Activated T-cell treated with anti-CD3 and anti-CD28 coated beads for 24 hours (primary cell): ENCODE measurements around the gene PLBD2.

Experiments used
- DNase-seq: peaks from one replicate; pipeline ENCODE4 v3.0.0-alpha.2; 2020; ENCODE audit warnings: low read depth

Gene PLBD2

GRCh38 chr12:113369391-113369985 is 11.1 kb downstream of the PLBD2 start:
- DNase-seq: no peak

DNA sequence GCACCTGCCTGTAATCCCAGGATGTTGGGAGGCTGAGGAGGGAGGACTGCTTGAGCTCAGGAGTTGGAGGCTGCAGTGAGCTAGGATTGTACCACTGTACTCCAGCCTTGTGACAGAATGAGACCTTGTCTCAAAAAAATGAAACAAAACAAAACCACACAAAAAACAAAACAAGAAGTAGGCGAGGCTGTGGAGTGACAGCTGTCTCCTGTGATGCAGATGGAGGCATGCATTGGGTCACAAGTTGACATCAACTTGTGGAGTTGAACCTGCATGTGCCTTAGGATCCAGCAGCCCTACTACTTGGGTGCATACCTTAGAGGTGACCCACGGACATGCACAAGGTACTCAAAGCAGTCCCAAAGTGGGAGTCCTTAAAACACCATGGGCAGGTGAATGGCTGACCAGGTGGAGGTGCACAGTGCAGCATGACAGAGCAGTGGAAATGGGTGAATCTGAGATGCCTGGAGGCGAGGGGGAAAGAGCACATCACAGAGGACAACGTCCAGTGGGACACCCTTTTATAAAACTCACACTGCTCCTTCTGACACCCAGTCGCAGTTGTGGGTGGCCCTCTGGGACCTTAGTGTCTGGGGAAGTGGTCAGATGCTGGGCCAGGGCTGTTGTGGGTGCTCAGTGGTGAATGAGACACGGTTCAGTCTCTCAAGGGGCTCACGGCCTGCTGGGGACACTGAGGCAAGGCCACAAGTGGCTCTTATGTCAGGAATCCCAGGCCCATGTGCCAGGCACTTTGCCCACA is 12.7 kb downstream of the PLBD2 start:
- DNase-seq: no peak

DNA sequence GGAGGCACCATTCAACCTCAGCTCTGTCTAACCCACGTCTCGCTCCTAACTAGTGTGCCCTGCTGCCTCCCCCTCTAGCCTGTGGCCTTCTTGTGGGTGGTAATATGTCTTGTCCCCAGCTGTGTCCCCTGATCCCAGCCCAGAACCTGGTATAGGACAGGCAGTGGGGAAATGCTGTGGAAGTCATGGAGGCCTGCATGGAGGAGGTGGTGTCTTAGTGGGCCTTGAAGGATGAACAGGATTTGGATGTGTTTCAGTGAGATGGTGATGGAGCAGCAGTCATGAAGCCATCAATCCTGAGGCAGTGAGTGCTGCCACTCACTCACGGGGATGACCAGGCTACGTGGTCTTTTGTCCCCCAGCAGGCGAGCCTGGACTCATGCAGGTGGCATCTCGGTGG is 13.4 kb downstream of the PLBD2 start:
- no peak for DNase-seq

- DNase-seq: no peak
Measured at GRCh38 chr12:113372371-113372770, 14.0 kb downstream of the PLBD2 start.

- DNase-seq: no peak
Measured at GRCh38 chr12:113373440-113373839, 15.1 kb downstream of the PLBD2 start.

DNA sequence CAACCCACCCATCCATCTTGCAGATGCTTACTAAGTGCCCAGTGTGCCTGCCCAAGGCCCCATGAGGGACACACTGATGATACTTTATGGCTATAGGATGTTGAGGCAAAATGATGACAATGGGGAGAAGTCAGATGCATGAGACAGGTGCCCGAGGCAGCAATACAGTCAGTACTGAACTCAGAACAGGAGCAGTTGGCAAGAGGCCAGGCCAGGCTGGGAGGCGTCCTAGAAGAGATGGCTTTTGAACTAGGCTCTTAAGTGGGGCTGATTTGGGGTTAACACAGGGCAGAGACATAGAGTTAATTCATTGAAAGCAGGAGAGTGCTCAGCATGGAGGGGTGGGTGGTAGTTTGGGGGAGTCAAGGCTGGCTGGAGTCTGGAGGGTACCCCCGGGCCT is 15.6 kb downstream of the PLBD2 start:
- no peak for DNase-seq

- DNase-seq: no peak
Measured at GRCh38 chr12:113374823-113375428, 16.5 kb downstream of the PLBD2 start.

GRCh38 chr12:113378291-113378690 is 19.9 kb downstream of the PLBD2 start:
- no peak for DNase-seq

GRCh38 chr12:113381220-113381619 is 22.8 kb downstream of the PLBD2 start:
- DNase-seq: no peak

GRCh38 chr12:113382206-113382605 is 23.8 kb downstream of the PLBD2 start:
- DNase-seq: no peak

- no peak for DNase-seq
Measured at GRCh38 chr12:113384778-113385177, 26.4 kb downstream of the PLBD2 start.

GRCh38 chr12:113385282-113385882 is 27.0 kb downstream of the PLBD2 start:
- no peak for DNase-seq

- no peak for DNase-seq
Measured at GRCh38 chr12:113386866-113387566, 28.6 kb downstream of the PLBD2 start.

- DNase-seq: no peak
Measured at GRCh38 chr12:113387631-113388030, 29.2 kb downstream of the PLBD2 start.

DNA sequence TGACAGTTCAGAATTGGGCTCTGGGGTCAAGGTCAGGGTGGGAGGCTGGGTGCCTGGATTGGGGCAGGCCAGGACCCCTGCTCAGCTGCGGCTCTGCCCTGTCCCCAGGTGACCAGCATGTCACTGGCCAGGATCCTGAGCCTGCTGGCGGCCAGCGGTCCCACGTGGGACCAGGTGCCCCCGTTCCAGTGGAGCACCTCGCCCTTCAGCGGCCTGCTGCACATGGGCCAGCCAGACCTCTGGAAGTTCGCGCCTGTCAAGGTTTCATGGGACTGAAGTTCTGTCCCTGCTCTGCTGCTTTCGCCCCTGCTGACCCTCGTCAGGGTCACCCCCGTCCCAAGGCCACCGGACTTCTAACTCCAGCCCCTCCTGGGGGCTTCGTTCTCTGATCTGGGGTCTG is 30.0 kb downstream of the PLBD2 start:
- no peak for DNase-seq

DNA sequence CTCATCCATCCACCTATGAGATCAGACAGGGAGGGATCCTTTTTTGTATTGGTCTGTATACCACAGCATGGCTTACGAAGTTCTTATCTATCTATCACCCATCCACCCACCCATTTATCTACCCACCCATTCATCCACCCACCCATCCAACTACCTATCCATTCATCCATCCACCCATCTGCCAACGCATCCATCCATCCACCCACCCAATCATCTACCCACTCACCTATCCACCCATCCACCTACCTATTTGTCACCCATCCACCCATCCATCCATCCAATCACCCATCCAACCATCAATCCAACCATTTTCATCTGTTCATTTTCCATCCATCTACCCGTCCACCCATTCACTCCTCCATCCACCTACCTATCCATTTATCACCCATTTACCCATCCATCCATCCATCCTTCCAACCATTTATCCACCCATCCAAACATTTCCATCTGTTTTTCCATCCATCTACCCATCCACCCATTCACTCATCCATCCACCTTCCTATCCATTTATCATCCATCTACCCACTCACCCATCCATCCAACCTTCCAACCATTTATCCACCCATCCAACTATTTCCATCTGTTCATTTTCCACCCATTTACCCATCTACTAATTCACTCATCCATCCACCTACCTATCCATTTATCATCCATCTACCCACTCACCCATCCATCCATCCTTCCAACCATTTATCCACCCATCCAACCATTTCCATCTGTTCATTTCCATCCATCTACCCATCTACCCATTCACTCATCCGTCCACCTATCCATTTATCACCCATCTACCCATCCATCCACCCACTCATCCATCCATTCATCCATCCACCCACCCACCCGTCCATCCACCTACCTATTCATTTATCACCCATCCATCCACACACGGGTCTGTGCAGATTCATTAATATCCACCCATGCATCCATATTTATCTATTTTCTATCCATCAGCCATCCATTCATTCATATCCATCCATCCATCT is 32.0 kb downstream of the PLBD2 start:
- no peak for DNase-seq

DNA sequence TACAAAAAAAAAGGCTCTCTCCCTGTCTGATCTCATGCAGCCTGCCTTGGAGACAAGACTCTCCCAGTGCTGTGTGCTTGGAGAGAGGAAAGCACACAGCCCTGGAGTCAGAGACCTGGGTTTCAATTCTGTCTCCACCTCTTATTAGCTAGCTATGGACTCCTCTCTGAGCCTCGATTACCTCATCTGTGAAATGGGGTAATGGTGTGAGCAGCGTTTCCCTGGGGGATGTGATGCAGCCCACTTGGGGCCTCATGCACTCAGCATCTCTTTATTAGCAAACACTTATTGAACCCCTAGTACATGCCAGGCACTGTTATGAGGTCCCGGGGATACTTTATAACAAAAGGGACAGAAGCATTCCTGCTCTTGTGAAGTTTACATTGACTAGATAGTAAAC is 32.8 kb downstream of the PLBD2 start:
- no peak for DNase-seq

DNA sequence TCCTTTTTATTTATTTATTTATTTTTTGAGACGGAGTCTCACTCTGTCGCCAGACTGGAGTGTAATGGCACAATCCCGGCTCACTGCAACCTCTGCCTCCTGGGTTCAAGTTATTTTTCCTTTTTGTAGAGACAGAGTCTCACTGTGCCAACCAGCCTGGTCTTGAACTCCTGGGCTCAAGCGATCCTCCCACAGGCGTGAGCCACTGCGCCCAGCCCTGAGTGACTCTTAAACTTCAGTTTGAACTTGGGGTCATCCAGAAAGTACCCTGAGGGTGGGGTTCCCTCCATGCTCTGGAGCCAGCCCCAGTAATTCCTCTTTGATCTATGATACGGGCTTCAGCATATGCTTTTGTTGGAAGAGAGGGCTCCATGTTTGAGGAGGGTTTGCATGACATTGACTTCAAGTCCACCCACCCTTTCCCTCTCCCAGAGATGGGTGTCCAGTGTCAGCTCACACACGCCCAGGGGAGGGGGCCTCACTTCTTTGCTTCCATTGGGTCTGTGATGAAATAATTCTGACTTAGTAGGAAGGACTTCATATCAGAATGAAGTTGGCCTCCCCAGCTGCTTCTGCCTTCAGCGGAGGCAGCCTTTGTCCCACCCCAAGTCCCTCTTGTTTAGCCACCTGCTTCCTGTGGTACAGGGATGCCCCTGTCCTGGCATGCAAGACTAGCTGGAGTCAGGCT is 33.4 kb downstream of the PLBD2 start:
- no peak for DNase-seq

- DNase-seq: no peak
Measured at GRCh38 chr12:113392520-113392919, 34.1 kb downstream of the PLBD2 start.

DNA sequence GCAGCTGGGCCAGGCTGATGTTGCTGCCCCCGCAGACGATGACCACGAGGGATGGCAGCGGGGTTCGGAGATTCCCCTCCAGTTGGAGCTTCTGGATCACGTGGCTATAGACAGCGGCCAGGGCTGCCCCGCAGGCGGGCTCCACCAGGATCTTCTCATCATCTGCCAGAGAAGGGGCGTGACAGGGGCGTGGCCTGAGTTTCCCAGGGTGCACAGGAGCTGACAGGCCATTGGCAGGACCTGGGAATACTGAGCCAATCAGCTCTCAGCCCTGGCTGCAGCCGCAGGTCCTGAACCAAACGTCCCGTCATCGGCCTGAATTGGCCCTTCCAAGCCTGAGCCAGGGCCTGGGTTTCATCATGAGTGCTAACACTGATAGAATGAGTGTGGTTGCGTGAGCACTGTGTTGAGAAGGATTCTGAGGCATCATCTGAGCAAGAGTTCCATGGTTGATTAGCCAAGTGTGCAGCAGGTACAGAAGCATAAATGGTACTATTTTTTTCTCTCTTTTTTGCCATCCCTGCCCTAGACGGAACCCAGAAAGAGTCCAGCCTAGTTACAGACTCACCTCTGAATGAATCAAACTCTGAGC is 34.7 kb downstream of the PLBD2 start:
- no peak for DNase-seq
